SKM-1 treated with dmso at 0.1 percent for 144 hours (cell line): ENCODE data around the gene E2F8.
"Not testable (repeated sequence)": the region's sequence is repeated elsewhere in the genome, so short reads cannot be mapped to it uniquely, and the experiment has no call there.

Source experiments
- DNase-seq: peaks from one replicate; lab custom pipeline; 2025; ENCODE audit not compliant: unreplicated experiment; lab: John Stamatoyannopoulos, UW

Gene E2F8

GRCh38 chr11:19240420-19241259 lies at the start of gene E2F8:
TSS of gene E2F8 (minus strand) at chr11:19240945. CDS start at chr11:19240121, 824 bp downstream.
- DNase-seq = peak; percentile 95

DNA sequence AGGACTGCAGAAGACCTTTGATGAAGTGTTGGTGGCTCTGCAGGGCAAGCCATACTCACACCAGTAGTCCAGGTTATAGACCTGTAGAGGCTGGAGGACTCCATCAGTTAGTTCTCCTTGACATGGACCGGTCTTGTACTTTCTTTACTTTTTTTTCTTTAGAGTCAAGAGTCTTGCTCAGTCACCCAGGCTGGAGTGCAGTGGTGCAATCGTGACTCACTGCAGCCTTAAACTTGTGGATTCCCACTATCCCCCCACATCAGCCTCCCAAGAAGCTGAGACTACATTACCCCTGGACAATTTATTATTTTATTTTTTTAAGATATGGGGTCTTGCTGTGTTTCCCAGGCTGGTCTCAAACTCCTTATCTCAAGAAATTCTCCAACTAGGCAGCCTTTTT lies 49.6 kb upstream of the E2F8 start:
- no peak for DNase-seq

DNA sequence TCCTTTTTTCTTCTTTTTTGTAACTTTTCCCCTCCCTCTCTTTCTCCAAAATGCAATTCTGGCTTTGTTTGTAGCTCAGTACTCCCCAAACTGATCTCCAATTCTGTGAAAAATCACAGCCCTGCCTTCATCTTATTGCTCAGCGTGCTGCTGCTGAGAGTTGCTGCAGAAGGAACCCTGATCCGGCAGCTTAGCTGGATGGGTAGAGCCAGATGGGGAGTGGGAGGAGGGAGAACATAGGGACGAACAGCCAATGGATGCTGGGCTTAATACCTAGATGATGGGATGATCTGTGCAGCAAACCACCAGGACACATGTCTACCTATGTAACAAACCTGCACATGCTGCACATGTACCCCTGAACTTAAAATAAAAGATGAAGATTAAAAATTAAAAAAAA lies 47.5 kb upstream of the E2F8 start:
- DNase-seq = no peak

- DNase-seq = no peak
Measured at GRCh38 chr11:19286411-19286810, 45.7 kb upstream of the E2F8 start.

GRCh38 chr11:19284881-19285280 lies 44.1 kb upstream of the E2F8 start:
- no peak for DNase-seq

DNA sequence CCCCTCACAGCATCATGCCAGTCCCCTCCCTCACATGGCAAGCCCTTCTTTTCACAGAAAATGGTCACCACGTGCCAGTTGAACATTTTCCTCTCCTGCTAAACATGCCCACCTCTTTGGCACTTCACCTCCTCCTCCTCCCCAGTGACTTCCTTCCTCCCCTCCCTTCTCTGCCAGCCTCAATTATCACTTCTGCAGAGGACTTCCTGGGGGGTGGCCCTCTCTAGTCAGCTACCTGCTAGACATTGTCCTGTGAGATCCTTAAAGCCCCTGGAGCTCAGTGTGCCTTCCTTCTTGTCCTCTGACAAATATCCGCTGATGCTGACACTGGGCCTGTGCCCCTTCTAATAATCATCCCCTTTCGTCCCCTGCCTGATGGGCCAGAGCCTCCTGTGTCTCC lies 43.2 kb upstream of the E2F8 start:
- DNase-seq = no peak

- DNase-seq = no peak
Measured at GRCh38 chr11:19281555-19281954, 40.8 kb upstream of the E2F8 start.

DNA sequence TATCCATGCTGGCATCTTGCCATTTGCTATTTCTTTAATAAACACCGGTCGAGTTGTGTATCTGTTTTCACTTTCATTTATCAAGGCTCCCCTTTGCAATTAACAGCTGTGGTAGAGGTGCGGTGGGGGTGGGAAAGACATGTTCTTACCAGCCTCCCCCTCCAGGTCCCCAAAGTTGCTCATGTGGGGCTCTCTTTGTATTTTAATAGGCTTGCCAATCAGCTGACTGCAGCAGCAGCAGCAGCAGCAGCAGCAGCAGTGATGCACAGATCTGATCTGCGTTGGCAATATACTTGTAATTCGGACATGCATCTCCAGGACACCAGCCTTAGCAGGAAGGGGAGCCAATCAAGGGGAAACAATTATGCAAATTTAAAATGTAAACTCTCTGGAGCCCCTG lies 40.3 kb upstream of the E2F8 start:
- DNase-seq = no peak

DNA sequence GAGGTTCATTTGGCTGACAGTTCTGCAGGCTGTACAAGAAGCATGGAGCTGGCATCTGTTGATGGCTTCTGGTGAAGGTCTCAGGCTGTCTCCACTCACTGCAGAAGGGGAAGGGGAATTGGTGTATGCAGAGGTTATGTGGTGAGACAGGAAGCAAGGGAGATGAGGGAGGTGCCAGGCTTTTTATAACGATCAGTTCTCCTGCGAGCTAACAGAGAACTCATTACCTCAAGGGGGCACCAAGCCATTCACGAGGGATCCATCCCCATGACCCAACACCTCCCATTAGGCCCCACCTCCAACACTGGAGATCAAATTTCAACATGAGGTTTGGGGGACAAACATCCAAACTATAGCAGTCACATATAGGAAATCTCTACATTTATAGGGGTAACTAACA lies 38.7 kb upstream of the E2F8 start:
- peak; percentile 34 for DNase-seq

DNA sequence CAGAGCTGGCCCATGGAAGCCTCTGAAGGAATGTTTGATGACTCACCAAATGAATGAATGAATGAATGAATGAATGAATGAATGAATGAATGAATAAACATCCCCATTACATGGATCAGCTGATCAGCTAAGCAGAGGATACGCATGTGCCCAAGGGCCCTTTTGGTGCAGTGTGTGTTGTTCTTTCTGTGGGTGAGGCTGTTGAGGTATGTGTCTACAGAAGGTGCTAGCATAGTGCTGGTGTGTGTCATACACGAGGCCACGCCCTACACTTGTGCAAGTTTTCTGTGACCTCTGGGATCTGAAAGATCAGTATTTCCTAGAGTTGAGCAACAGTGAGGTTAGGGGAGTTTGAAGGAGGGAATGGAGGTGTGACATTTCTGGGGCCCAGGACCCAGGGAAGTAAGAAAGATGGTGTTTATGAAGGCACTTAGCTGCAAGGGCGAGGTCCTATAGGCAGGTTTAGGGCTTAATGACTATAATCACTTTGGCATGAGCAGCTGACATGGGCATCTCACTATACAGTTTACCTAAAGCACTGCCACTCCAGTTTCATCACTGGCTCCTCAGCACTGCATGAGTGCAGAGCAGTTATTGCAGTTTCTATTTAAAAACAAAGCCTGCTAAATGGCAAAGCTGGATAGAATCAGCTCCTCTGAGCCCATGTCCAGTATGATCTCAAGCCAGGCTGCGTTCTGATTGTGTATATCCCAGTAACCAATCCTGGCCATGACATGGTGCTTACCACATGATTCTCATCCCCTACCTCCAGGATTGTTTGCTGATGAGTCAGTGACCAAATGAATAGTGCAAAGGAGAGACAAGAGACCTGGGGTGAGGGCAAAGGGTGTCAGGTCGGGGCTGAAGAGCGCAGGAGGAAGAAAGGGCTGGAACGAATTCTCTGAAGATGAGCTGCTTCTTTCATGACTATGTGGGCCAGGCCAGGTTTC lies 36.4 kb upstream of the E2F8 start:
- DNase-seq = peak; percentile 67

DNA sequence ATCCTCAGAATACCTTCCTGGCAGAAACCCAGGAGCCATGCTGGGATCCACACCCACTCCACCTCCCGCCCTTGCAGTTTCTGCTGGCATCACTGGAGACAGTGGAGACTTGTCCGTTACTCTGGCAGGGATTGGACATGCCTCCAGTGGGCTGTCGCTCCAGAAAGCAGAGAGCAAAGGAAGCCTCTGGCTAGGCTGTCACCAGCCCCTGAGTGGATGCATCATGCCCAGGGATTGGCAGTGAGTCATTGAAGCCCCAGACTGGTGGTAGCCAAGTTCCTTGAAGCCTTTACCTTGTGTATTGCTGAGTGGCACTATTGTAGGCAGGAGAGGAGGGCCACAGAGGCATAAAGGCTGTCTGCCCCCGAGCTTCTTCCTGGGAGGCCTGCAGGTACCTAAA lies 34.8 kb upstream of the E2F8 start:
- DNase-seq = no peak

- DNase-seq = not testable (repeated sequence)
Measured at GRCh38 chr11:19273219-19273618, 32.5 kb upstream of the E2F8 start.

GRCh38 chr11:19268909-19269308 lies 28.2 kb upstream of the E2F8 start:
- DNase-seq = no peak

- no peak for DNase-seq
Measured at GRCh38 chr11:19267567-19267966, 26.8 kb upstream of the E2F8 start.

- DNase-seq = no peak
Measured at GRCh38 chr11:19263333-19263732, 22.6 kb upstream of the E2F8 start.

DNA sequence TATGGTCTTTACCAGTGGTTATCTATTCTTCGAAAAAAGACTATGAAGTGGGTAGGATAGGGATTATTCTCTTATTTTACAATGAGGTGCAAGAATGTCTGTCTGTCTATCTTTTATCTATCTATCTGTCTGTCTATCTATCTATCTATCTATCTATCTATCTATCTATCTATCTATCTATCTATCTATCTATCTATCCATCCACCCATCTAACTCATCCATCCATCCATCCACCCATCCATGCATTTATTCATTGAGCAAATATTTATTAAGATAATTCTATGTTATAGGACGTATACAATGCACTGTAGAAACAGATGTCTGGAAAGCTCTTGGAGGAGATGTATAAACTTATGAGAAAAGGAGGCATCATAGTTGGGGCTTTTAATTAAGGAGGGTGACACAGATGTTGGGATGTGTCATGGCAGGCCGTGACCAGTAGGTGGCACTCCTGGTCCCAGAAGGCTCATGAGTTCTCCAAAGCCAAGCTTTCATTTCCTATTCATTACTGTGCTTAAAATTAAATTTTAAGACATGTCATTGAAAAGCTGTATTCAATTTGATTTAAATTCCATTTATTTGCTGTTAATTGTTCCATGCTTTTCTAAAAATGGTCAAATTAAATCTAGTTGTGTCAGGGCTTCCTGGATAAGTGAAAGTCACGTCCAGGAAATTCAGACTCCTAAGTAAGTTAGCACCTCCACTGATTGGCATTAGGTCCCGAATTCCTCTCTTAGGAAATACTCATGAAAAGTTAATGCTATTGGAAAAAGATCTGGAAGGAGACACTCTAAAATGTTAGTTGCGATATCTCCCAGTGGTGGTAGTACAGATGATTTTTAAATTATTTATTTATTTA lies 19.0 kb upstream of the E2F8 start:
- DNase-seq = peak; percentile 29

GRCh38 chr11:19258641-19259230 lies 18.0 kb upstream of the E2F8 start:
- no peak for DNase-seq

- DNase-seq = not testable (repeated sequence)
Measured at GRCh38 chr11:19254441-19254840, 13.7 kb upstream of the E2F8 start.

DNA sequence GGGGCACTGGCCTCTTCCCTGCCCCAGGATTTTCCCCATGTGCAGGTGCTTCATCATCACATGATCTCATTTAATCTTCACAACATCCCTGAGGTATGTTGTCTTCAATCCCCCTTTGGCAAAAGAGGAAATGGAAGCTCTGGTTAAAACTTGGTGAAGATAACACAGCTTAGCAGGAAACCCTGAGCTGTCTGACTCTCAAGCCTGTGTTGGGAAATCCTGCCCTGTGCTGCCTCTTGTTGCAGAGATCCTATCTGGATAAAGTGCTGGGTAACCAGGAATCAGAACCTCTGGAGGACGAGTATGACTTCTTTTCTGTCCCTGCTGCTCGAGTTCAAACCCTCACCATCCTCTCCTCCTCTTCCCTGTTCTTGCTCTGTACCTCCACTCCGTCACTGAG lies 13.1 kb upstream of the E2F8 start:
- DNase-seq = peak; percentile 68

DNA sequence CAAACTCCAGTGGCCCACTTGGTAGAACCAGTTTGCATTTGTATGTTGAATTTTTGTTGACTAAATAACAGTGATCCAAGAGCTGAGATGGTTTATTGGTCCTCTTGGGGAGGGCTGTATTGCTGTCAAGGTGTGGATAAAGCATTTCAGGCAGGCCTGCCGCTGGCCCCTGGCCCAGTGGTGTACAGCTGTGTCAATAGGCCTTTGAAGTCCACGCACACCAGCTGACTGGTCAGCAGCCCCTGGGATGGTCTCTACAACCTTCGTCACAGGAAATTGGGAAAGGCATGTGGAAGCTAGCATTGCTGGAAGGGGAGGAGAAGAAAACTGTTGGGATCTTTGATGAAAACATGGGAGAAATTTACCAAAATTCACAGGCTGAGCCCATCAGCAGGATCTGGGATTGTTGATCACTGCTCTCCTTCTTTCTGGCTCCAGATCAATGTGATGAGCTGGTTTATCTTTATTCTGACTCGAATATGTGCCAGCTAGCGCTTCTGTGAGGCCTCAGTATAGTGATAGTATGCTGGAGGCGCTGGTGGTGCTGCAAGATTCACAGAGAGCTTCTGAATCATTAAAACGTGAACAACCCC lies 12.5 kb upstream of the E2F8 start:
- no peak for DNase-seq
